C4-2B (cell line): ENCODE results near the gene CNGA2.

Experiments
- CTCF ChIP-seq: fragments of 450-650 bp; conservative IDR thresholded peaks from 2 replicates; pipeline ENCODE4 v1.5.1; 2017; ENCODE audit warnings: mild to moderate bottlenecking
- ZFX ChIP-seq: fragments of 450-650 bp; IDR thresholded peaks from 2 replicates; pipeline ENCODE4 v1.6.1; 2017

DNA sequence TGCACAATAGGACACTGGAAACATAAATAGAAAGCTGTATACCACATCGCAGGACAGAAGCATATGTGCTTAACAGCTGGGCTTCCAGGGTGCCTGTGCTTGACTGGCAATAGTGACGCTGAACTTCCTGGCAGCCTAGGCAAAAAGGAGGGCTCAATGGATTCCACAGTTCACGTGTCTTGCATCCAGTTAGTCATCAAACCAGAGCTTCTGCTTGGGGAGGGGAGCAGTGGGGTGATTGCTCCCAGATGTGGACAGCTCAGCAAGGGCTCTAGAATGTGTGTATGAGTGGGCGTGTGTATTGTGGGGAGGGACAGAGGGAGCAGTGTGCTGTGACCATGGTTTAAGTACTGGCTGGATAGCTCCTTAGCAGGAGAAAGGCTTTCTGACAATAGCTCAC lies 37.0 kb upstream of the CNGA2 start:
- TF ChIP-seq CTCF (no peak), ZFX (no peak)
